T-helper 1 cell treated with Interleukin-12 subunit alpha and Interleukin-12 subunit beta and Interleukin-4 antibody, amounts not matched to agents 30 μg/mL and 1 μg/mL, for 36 hours (primary cell): ENCODE results near the gene SEC11A.
A peak's percentile ranks its signal among the peaks of the same experiment; 100 is the strongest.
"Not testable (repeated sequence)": the region's sequence is repeated elsewhere in the genome, so short reads cannot be mapped to it uniquely, and the experiment has no call there.

Experiments
- H3K27ac Mint-ChIP-seq: one replicate; pipeline ENCODE4 v1.8.0; 2021; ENCODE audit warnings: mild to moderate bottlenecking, mixed read lengths
- H3K27me3 Mint-ChIP-seq: one replicate; pipeline ENCODE4 v1.8.0; 2021; ENCODE audit warnings: low read depth, mixed read lengths
- H3K36me3 Mint-ChIP-seq: one replicate; pipeline ENCODE4 v1.8.0; 2021; ENCODE audit warnings: low read depth, mixed read lengths
- H3K4me1 Mint-ChIP-seq: one replicate; pipeline ENCODE4 v1.8.0; 2021; ENCODE audit warnings: low read depth, mixed read lengths
- H3K4me3 Mint-ChIP-seq: one replicate; pipeline ENCODE4 v1.8.0; 2021; ENCODE audit warnings: mild to moderate bottlenecking, moderate library complexity, mixed read lengths
- H3K9me3 Mint-ChIP-seq: one replicate; pipeline ENCODE4 v1.8.0; 2021; ENCODE audit warnings: mixed read lengths

SEC11A gene

DNA sequence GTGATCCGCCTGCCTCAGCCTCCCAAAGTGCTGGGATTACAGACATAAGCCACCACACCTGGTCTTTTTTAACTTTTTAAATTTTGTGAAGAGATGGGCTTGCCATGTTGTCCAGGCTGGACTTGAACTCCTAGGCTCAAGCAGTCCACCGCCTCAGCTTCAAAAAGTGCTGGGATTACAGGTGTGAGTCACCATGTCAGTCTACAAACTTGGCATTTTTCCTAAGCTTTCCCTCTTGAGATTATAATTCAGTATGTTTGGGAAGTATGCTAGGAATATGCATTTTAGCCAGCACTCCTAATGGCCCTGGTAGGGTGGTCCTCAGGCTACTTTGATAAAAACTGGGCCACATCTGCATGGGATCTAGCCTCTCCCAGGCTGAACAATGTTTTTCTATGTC is 66.2 kb downstream of the SEC11A start:
- no peaks in the 10 kb centered on the region for H3K27me3 Mint-ChIP-seq
- peaks cover 24% of the 10 kb centered on the region for H3K4me1 Mint-ChIP-seq
- no peak overlapping the region for H3K4me3 Mint-ChIP-seq
- H3K9me3 Mint-ChIP-seq = no peaks in the 10 kb centered on the region
- H3K36me3 Mint-ChIP-seq = peaks cover 40% of the 10 kb centered on the region
- H3K27ac Mint-ChIP-seq = no peak overlapping the region

- Mint-ChIP-seq H3K4me3 (no peak overlapping the region), H3K27ac (no peak overlapping the region), H3K4me1 (peaks cover 21% of the 10 kb centered on the region), H3K36me3 (peaks cover 42% of the 10 kb centered on the region), H3K27me3 (no peaks in the 10 kb centered on the region), H3K9me3 (no peaks in the 10 kb centered on the region)
These were observed 67.4 kb downstream of the SEC11A start for GRCh38 chr15:84648539-84648938.

DNA sequence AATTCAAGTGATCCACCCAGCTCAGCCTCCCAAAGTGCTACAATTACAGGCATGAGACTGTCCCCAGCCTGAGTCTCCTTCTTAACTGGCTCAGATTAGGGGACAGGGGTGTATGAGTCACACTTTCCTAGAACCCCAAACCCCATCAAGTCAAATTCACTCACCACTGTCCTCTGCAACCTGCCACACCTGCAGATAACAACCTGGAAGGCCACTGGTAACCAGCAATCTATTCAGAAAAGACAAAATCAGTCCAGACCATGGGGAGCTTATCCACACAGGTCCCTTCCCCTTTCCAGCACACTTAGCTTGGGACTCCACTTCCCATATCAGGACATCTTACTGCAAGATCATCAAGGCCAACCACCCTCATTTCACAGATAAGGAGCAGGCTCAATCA is 68.2 kb downstream of the SEC11A start:
- no peak overlapping the region for H3K4me3 Mint-ChIP-seq
- peaks cover 46% of the 10 kb centered on the region for H3K36me3 Mint-ChIP-seq
- no peaks in the 10 kb centered on the region for H3K27me3 Mint-ChIP-seq
- no peak overlapping the region for H3K27ac Mint-ChIP-seq
- H3K4me1 Mint-ChIP-seq = peaks cover 20% of the 10 kb centered on the region
- H3K9me3 Mint-ChIP-seq = no peaks in the 10 kb centered on the region

DNA sequence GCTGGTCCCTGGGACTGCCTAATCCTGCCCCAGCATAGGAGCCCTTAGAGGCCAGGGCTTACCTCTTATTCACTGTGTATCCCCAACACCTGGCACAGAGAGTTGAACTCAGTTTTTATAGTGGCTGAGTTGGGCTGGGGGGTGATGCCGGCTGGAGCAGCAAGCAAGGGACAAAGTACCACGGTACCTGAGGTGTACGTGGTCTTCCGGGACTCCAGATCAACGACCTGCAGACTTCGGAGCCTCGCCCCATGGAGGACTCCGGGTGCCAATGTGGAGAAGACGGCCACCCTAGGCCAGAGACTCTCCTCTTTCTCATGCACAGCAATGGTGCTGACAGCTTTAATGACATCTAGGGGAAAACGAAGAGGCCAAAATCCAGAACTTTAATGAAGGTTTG is 69.9 kb downstream of the SEC11A start:
- no peaks in the 10 kb centered on the region for H3K9me3 Mint-ChIP-seq
- H3K4me1 Mint-ChIP-seq = peaks cover 14% of the 10 kb centered on the region
- H3K27ac Mint-ChIP-seq = no peak overlapping the region
- peaks cover 37% of the 10 kb centered on the region for H3K36me3 Mint-ChIP-seq
- no peak overlapping the region for H3K4me3 Mint-ChIP-seq
- no peaks in the 10 kb centered on the region for H3K27me3 Mint-ChIP-seq

DNA sequence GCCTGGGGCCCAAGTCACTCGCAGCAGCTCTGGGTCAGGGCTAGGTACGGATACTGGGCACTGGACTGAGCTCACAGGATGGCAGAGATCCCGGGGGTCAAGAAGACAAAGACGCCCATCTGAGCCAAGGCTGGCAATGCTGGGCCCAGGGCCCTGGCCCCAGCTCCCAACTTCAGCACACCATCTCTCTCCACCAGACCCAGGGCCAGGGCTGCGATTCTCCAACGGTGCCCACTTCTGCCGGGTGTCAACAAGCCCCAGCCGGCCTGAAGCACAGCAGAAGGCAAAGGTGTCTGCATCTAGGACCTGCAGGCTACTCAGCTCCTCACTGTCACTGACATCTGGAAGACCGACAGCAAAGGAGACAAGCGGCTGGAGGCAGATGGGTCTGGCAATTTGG is 70.4 kb downstream of the SEC11A start:
- peaks cover 40% of the 10 kb centered on the region for H3K36me3 Mint-ChIP-seq
- H3K4me1 Mint-ChIP-seq = peaks cover 14% of the 10 kb centered on the region

GRCh38 chr15:84643838-84644237 is 72.1 kb downstream of the SEC11A start:
- no peaks in the 10 kb centered on the region for H3K27me3 Mint-ChIP-seq
- peaks cover 49% of the 10 kb centered on the region for H3K36me3 Mint-ChIP-seq
- H3K27ac Mint-ChIP-seq = no peak overlapping the region
- H3K9me3 Mint-ChIP-seq = no peaks in the 10 kb centered on the region
- H3K4me3 Mint-ChIP-seq = no peak overlapping the region
- peaks cover 10% of the 10 kb centered on the region for H3K4me1 Mint-ChIP-seq

More for the DNA sequence above, 70.4 kb downstream of the SEC11A start:
- no peak overlapping the region for H3K4me3 Mint-ChIP-seq
- H3K27ac Mint-ChIP-seq = no peak overlapping the region
- H3K27me3 Mint-ChIP-seq = no peaks in the 10 kb centered on the region
- H3K9me3 Mint-ChIP-seq = no peaks in the 10 kb centered on the region

GRCh38 chr15:84642640-84643039 is 73.3 kb downstream of the SEC11A start:
- H3K4me1 Mint-ChIP-seq, H3K9me3 Mint-ChIP-seq, H3K4me3 Mint-ChIP-seq, H3K27me3 Mint-ChIP-seq, H3K27ac Mint-ChIP-seq: not testable (repeated sequence)
- H3K36me3 Mint-ChIP-seq = peaks cover 47% of the 10 kb centered on the region

DNA sequence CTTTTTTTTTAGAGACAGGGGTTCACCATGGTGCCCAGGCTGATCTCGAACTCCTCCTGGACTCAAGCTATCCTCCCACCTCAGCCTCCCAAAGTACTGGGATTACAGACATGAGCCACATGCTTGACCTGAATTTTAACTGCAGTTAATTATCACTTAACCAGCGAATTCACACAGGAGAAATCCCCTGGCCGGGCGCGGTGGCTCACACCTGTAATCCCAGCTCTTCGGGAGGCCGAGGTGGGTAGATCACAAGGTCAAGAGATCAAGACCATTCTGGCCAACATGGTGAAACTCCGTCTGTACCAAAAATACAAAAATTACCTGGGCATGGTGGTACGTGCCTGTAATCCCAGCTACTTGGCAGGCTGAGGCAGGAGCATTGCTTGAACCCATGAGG is 74.1 kb downstream of the SEC11A start:
- not testable (repeated sequence) for H3K4me3 Mint-ChIP-seq, H3K27me3 Mint-ChIP-seq, H3K9me3 Mint-ChIP-seq, H3K4me1 Mint-ChIP-seq, H3K27ac Mint-ChIP-seq
- H3K36me3 Mint-ChIP-seq = peaks cover 45% of the 10 kb centered on the region

DNA sequence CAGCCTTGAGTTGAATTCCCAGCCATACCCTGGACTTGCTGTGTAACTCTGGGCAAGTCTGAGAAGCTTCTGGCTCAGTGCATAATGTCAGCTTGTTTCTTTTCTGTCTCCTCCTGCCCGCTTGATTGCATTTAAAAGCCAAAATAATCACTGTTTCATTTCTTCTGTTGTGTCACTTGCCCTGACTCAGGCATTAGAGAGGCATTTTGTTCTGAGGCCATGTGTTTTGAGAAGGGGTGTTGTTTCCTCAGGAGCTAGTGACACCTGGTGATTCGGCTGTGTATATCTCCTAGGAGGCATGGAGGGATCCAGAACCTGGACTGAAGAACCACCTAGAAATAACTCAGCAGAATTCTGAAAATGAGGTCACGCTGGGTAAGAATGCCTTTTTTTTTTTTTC is 77.8 kb downstream of the SEC11A start:
- Mint-ChIP-seq H3K36me3 (peaks cover 45% of the 10 kb centered on the region), H3K4me1 (peaks cover 21% of the 10 kb centered on the region), H3K27ac (peak overlapping the region; percentile 46), H3K27me3 (no peaks in the 10 kb centered on the region), H3K9me3 (no peaks in the 10 kb centered on the region), H3K4me3 (peak overlapping the region; percentile 26)

- H3K4me3 Mint-ChIP-seq = peak overlapping the region; percentile 85
- H3K27me3 Mint-ChIP-seq = no peaks in the 10 kb centered on the region
- peaks cover 31% of the 10 kb centered on the region for H3K36me3 Mint-ChIP-seq
- H3K9me3 Mint-ChIP-seq = no peaks in the 10 kb centered on the region
- peaks cover 34% of the 10 kb centered on the region for H3K4me1 Mint-ChIP-seq
- H3K27ac Mint-ChIP-seq = peak overlapping the region; percentile 75
These were observed 81.6 kb downstream of the SEC11A start for GRCh38 chr15:84634228-84634837.

DNA sequence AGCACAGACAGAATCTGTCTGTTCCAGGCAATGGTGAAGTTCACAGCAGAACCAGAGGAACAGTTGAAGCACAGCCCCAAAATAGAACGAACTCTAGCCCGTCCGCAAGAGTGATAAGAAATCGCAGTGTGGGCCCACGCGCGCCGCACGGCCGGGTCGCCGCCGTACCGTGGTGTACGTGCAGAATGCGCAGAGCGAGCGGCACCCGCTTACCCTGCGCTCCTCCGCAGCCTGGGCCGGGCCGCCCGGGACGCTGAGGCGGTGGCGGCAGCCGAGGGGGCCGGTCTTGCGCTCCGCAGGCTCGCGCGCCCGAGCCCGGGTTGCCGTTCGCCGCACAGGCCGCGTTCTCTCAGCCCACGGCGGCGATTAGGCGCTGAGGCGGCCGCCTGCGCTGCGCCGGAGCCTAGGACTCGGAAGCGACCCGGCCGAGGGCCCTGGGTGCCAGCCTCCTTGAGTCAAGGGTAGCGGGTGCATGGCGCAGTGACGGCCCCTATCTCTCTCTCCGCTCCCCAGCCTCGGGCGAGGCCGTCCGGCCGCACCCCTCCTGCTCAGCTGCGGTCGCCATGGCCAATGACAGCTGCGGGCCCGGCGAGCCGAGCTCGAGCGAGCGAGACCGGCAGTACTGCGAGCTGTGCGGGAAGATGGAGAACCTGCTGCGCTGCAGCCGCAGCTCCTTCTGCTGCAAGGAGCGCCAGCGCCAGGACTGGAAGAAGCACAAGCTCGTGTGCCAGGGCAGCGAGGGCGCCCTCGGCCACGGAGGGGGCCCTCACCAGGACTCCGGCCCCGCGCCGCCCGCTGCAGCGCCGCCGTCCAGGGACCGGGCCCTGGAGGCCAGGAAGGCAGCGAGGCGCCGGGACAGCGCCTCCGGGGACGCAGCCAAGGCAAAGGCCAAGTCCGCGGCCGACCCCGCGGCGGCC is 82.4 kb downstream of the SEC11A start:
- Mint-ChIP-seq H3K36me3 (peaks cover 28% of the 10 kb centered on the region), H3K27me3 (no peaks in the 10 kb centered on the region), H3K27ac (peak overlapping the region; percentile 95), H3K4me1 (peaks cover 34% of the 10 kb centered on the region), H3K9me3 (no peaks in the 10 kb centered on the region), H3K4me3 (peak overlapping the region; percentile 93)

DNA sequence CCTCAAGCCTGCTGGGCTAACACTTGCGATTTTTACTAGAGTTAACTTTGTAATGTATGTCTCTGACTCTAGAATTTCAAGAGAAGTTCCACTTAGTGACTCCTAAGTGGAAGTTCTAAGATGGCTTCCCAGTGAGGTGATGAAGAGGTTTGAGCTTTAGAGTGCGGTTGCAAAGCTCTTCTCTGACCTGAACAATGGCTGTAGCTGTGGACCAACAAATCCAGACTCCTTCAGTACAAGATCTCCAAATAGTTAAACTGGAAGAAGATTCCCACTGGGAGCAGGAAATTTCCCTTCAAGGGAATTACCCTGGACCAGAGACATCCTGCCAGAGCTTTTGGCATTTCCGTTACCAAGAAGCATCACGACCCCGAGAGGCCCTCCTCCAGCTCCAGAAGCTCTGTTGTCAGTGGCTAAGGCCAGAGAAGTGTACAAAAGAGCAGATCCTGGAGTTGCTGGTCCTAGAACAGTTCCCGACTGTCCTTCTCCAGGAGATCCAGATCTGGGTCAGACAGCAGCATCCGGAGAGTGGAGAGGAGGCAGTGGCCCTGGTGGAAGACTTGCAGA is 84.2 kb downstream of the SEC11A start:
- H3K27ac Mint-ChIP-seq = peak overlapping the region; percentile 91
- H3K4me3 Mint-ChIP-seq = peak overlapping the region; percentile 92
- peaks cover 29% of the 10 kb centered on the region for H3K4me1 Mint-ChIP-seq
- no peaks in the 10 kb centered on the region for H3K9me3 Mint-ChIP-seq
- no peaks in the 10 kb centered on the region for H3K27me3 Mint-ChIP-seq
- H3K36me3 Mint-ChIP-seq = peaks cover 20% of the 10 kb centered on the region

- Mint-ChIP-seq H3K9me3 (peaks cover 8% of the 10 kb centered on the region), H3K4me1 (peaks cover 14% of the 10 kb centered on the region), H3K36me3 (peaks cover 10% of the 10 kb centered on the region), H3K4me3 (no peak overlapping the region), H3K27me3 (no peaks in the 10 kb centered on the region), H3K27ac (no peak overlapping the region)
These were observed 86.9 kb downstream of the SEC11A start for GRCh38 chr15:84629033-84629432.

DNA sequence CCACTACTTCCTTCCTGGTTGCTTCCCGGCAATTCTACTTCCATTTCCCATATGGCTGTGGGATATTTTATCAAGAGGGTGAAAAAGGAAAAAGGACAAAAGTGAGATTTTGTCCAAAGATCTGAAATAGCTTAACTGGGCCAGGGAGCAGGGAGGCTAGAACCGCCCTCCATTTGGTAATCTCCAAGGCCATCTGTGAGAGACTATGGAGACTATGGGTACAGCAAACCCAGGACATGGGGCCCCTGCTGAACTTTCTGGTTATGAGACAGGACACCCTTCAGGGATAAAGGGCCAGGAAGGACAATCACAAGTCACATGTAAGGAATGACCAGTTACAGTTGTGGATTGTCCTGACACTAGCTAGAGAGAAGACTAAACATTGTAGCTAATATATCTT is 90.8 kb downstream of the SEC11A start:
- Mint-ChIP-seq H3K36me3 (peaks cover 34% of the 10 kb centered on the region), H3K27me3 (no peaks in the 10 kb centered on the region), H3K27ac (no peak overlapping the region), H3K9me3 (peaks cover 38% of the 10 kb centered on the region), H3K4me3 (no peak overlapping the region), H3K4me1 (no peaks in the 10 kb centered on the region)

DNA sequence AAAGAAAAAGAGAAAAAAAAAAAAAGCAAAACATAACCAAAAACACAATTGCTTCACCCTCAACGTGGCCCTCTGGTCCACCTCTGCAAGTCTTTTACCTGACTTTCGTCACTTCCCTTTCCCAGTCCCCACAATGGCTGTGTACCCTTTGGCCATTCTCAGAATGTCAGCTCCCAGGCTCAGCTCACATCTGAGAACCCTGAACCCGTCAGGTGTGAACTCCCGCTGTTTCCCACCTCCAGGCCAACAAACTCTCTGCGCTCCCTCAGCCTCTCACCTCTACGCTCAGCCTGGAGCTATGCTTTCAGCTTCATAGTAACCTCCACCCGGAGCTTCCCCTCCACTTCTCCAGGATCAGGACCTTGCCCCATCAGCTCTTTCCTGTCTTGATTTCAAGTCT is 91.6 kb downstream of the SEC11A start:
- Mint-ChIP-seq H3K27me3 (no peaks in the 10 kb centered on the region), H3K36me3 (peaks cover 37% of the 10 kb centered on the region), H3K4me3 (no peak overlapping the region), H3K27ac (no peak overlapping the region), H3K4me1 (no peaks in the 10 kb centered on the region), H3K9me3 (peaks cover 45% of the 10 kb centered on the region)
